OCI-LY3 (cell line): ENCODE results near the gene TNS3.

Source experiments
- CTCF ChIP-seq: fragments of 200-600, 300-600 bp; sonication (generic); IDR thresholded peaks from 2 replicates; pipeline ENCODE4 v1.5.1; 2014; ENCODE audit warnings: antibody characterized with exemption, low read length, low read depth
- EZH2phosphoT487 ChIP-seq: fragments of 200-600 bp; shearing (Covaris generic); IDR thresholded peaks from 2 replicates; pipeline ENCODE4 v1.6.1; 2018; ENCODE audit warnings: antibody characterized with exemption, mixed run types, low read depth

- peak; percentile 41 for TF ChIP-seq CTCF
- no peak for TF ChIP-seq EZH2phosphoT487
These were observed 85.8 kb downstream of the TNS3 start for GRCh38 chr7:47496056-47496665.
